H1 (cell line): ENCODE results near the gene CTRL. TPM values are rescaled to one million over a fixed set of nuclear protein-coding genes. Genes with fewer than 3 reads are reported as not detected.

Experiments
- CREB1 ChIP-seq: IDR thresholded peaks from 2 replicates; pipeline ENCODE4 v1.6.1; 2012; ENCODE audit warnings: inconsistent platforms
- polyA plus RNA-seq, 7 experiments: library from polyadenylated mRNA; depleted of rRNA in 3 of 7; stranded (reverse) in 5 of 7; unstranded in 2 of 7; fragments of >200 nt in 5 of 7; fragments of 200-250 nt in 2 of 7; gene quantifications; 1 replicate in 5 of 7; 2 replicates in 1 of 7; 4 replicates in 1 of 7; pipeline versions ENCODE4 v1.2.1 to v1.2.3, GENCODE V29; 2011 to 2013; ENCODE audit warnings: missing spikeins in 2 of 7, mixed read lengths in 2 of 7
- total RNA-seq: library from RNA; stranded (reverse); fragmentation: NEBNext Ultra II Directional; extraction: Animal tissue kit (Norgen Biotek cat#: 25700); gene quantifications from 2 replicates; pipeline ENCODE4 v1.2.1, GENCODE V29; 2021
- TF ChIP-seq, protein P1 (sequence below), 3 experiments: IDR thresholded peaks; 1 replicate in 2 of 3; 2 replicates in 1 of 3; pipeline versions ENCODE4 v1.5.1 to v1.6.1; 2011; ENCODE audit warnings: low read length in 3 of 3, mild to moderate bottlenecking in 3 of 3, inconsistent platforms in 2 of 3, low read depth in 1 of 3, moderate library complexity in 1 of 3; ENCODE audit not compliant: insufficient read depth in 1 of 3; ENCODE audit errors: control extremely low read depth in 1 of 3

CTRL gene
- total and polyA plus RNA-seq, 2 of the 8 experiments (the other 6 are each of a cell fraction or from before 2014, with no cell fraction given): 1.7 to 4.2 TPM

- TF ChIP-seq, protein P1, sequence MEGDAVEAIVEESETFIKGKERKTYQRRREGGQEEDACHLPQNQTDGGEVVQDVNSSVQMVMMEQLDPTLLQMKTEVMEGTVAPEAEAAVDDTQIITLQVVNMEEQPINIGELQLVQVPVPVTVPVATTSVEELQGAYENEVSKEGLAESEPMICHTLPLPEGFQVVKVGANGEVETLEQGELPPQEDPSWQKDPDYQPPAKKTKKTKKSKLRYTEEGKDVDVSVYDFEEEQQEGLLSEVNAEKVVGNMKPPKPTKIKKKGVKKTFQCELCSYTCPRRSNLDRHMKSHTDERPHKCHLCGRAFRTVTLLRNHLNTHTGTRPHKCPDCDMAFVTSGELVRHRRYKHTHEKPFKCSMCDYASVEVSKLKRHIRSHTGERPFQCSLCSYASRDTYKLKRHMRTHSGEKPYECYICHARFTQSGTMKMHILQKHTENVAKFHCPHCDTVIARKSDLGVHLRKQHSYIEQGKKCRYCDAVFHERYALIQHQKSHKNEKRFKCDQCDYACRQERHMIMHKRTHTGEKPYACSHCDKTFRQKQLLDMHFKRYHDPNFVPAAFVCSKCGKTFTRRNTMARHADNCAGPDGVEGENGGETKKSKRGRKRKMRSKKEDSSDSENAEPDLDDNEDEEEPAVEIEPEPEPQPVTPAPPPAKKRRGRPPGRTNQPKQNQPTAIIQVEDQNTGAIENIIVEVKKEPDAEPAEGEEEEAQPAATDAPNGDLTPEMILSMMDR (IDR thresholded peaks at IDR 0.05; ENCODE audit: control extremely low read depth in 1 of 3, insufficient read depth in 1 of 3, low read depth in 1 of 3, low read length in 3 of 3): peak in 2 of 3 experiments; percentile 27 to 30; a peak in 3 of 4 replicates
- TF ChIP-seq CREB1: peak; percentile 20; the same call in 1 of the 2 replicates
These were observed 32.1 kb upstream of the CTRL start (continued) for GRCh38 chr16:67963662-67964321.
